ENCODE results near the gene CES4A. TPM values are rescaled to one million over a fixed set of nuclear protein-coding genes. Genes with fewer than 3 reads are reported as not detected.
"Not testable (repeated sequence)": the region's sequence is repeated elsewhere in the genome, so short reads cannot be mapped to it uniquely, and the experiment has no call there.

Gene CES4A
- total RNA-seq, 1 donor from 2014 or later = 4.6 TPM

- Mint-ChIP-seq H3K27me3 (peaks cover 15% of the 10 kb centered on the region), H3K36me3 (ENCODE audit: insufficient read depth) (no peaks in the 10 kb centered on the region), H3K27ac (no peak overlapping the region), H3K9me3 (ENCODE audit: low read depth) (no peaks in the 10 kb centered on the region), H3K4me1 (ENCODE audit: low read depth) (no peaks in the 10 kb centered on the region), H3K4me3 (ENCODE audit: low read depth) (no peak overlapping the region)
- TF ChIP-seq, protein P1, sequence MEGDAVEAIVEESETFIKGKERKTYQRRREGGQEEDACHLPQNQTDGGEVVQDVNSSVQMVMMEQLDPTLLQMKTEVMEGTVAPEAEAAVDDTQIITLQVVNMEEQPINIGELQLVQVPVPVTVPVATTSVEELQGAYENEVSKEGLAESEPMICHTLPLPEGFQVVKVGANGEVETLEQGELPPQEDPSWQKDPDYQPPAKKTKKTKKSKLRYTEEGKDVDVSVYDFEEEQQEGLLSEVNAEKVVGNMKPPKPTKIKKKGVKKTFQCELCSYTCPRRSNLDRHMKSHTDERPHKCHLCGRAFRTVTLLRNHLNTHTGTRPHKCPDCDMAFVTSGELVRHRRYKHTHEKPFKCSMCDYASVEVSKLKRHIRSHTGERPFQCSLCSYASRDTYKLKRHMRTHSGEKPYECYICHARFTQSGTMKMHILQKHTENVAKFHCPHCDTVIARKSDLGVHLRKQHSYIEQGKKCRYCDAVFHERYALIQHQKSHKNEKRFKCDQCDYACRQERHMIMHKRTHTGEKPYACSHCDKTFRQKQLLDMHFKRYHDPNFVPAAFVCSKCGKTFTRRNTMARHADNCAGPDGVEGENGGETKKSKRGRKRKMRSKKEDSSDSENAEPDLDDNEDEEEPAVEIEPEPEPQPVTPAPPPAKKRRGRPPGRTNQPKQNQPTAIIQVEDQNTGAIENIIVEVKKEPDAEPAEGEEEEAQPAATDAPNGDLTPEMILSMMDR (IDR thresholded peaks at IDR 0.05; ENCODE audit: unreplicated experiment) = no peak
- DNase-seq (ENCODE audit: low spot score, unreplicated experiment) = no peak
Observed at GRCh38 chr16:66984892-66985311, 3.5 kb upstream of the CES4A start.

- TF ChIP-seq, protein P1 (IDR thresholded peaks at IDR 0.05; ENCODE audit: unreplicated experiment) = no peak
- DNase-seq (ENCODE audit: low spot score, unreplicated experiment) = no peak
- Mint-ChIP-seq H3K9me3 (ENCODE audit: low read depth) (no peaks in the 10 kb centered on the region), H3K4me3 (ENCODE audit: low read depth) (no peak overlapping the region), H3K27ac (no peak overlapping the region), H3K36me3 (ENCODE audit: insufficient read depth) (no peaks in the 10 kb centered on the region), H3K27me3 (peaks cover 10% of the 10 kb centered on the region), H3K4me1 (ENCODE audit: low read depth) (no peaks in the 10 kb centered on the region)
Observed at GRCh38 chr16:66986559-66986958, 1.8 kb upstream of the CES4A start.

GRCh38 chr16:66991545-66992077 is 3.2 kb downstream of the CES4A start:
- H3K9me3 Mint-ChIP-seq (ENCODE audit: low read depth) = no peaks in the 10 kb centered on the region
- H3K27ac Mint-ChIP-seq = no peak overlapping the region
- no peaks in the 10 kb centered on the region for H3K4me1 Mint-ChIP-seq (ENCODE audit: low read depth)
- no peak overlapping the region for H3K4me3 Mint-ChIP-seq (ENCODE audit: low read depth)
- H3K36me3 Mint-ChIP-seq (ENCODE audit: insufficient read depth) = no peaks in the 10 kb centered on the region
- DNase-seq (ENCODE audit: low spot score, unreplicated experiment) = no peak
- H3K27me3 Mint-ChIP-seq = peaks cover 7% of the 10 kb centered on the region
- TF ChIP-seq, protein P1 (IDR thresholded peaks at IDR 0.05; ENCODE audit: unreplicated experiment) = no peak

DNA sequence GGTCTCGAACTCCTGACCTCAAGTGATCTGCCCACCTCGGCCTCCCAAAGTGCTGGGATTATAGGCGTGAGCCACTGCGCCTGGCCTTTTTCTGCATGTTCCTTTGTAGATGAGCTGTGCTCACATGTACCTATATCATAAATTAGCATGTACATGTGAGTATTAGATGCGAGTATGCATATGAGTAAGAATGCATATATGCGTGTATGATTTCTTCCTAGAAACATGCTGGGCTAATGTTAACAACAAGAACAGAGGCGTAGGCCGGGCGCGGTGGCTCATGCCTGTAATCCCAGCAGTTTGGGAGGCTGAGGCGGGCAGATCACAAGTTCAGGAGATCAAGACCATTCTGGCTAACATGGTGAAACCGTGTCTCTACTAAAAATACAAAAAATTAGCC is 5.2 kb downstream of the CES4A start:
- peaks cover 13% of the 10 kb centered on the region for H3K27me3 Mint-ChIP-seq
- not testable (repeated sequence) for DNase-seq (ENCODE audit: low spot score, unreplicated experiment)

GRCh38 chr16:66996324-66996982 is 8.1 kb downstream of the CES4A start:
- Mint-ChIP-seq H3K27me3 (peaks cover 35% of the 10 kb centered on the region), H3K9me3 (ENCODE audit: low read depth) (no peaks in the 10 kb centered on the region), H3K4me3 (ENCODE audit: low read depth) (no peak overlapping the region), H3K36me3 (ENCODE audit: insufficient read depth) (no peaks in the 10 kb centered on the region), H3K4me1 (ENCODE audit: low read depth) (peaks cover 4% of the 10 kb centered on the region), H3K27ac (no peak overlapping the region)
- TF ChIP-seq, protein P1 (IDR thresholded peaks at IDR 0.05; ENCODE audit: unreplicated experiment) = no peak
- no peak for DNase-seq (ENCODE audit: low spot score, unreplicated experiment)

More for the DNA sequence above, 5.2 kb downstream of the CES4A start:
- H3K4me3 Mint-ChIP-seq (ENCODE audit: low read depth); H3K27ac Mint-ChIP-seq; H3K4me1 Mint-ChIP-seq (ENCODE audit: low read depth); H3K9me3 Mint-ChIP-seq (ENCODE audit: low read depth); H3K36me3 Mint-ChIP-seq (ENCODE audit: insufficient read depth): not testable (repeated sequence)

- TF ChIP-seq, protein P1 (IDR thresholded peaks at IDR 0.05; ENCODE audit: unreplicated experiment) = no peak
- Mint-ChIP-seq H3K9me3 (ENCODE audit: low read depth) (no peaks in the 10 kb centered on the region), H3K4me3 (ENCODE audit: low read depth) (no peak overlapping the region), H3K27ac (no peak overlapping the region), H3K36me3 (ENCODE audit: insufficient read depth) (no peaks in the 10 kb centered on the region), H3K27me3 (peaks cover 40% of the 10 kb centered on the region), H3K4me1 (ENCODE audit: low read depth) (peaks cover 4% of the 10 kb centered on the region)
- no peak for DNase-seq (ENCODE audit: low spot score, unreplicated experiment)
Observed at GRCh38 chr16:66996983-66997358, 8.6 kb downstream of the CES4A start.
